ENCODE measurements around the gene MTERF1. TPM values are rescaled to one million over a fixed set of nuclear protein-coding genes. Genes with fewer than 3 reads are reported as not detected.

MTERF1 gene
- total and polyA plus RNA-seq, 9 of the 15 experiments (the other 6 are each of a cell fraction or from before 2014, with no cell fraction given) = 15.7 to 49.2 (median 29.1) TPM

DNA sequence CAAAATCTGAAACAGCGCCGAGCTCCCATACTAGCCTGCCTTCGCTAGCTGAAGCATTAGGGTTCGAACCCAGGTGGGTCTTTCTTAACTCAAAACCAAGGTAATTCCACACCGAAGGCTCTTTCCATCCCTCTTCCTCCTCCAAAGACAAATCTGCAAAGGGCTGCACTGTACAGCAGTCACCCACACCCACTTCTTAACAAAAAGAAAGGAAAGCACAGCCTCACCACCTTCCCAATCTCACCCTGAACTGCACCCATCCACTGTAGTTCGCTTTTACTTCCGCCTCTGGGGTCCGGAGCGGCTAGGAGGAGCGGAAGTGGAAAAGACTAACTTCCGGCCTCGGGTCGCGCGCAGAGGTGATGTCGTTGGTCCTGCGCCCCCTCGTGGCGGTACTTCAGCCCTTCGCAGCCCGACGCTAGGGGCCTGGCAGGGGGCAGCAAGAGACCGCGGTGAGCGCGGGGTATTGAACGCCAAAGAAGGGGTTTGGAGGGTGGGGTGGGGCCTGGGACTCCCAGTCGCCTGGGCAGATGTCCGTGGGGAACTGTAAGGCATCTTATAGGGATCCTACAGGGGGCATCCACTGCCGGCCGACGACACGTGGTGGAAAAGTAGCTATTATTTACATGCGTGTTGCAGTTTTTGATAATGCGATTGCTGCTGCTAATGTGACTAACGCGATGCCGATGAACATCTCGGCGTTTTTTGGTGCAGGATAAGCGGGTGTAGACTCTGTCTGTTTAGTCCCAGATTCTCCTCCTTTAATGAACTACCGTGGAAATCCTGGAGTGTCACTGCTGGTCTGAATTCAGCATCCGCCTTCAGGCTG lies at the start of gene MTERF1 (continued):
- no peak for TF ChIP-seq YBX1 (IDR thresholded peaks at IDR 0.05)
- no peak for TF ChIP-seq ZNF764 (CRISPR knock-in tag; IDR thresholded peaks at IDR 0.05; ENCODE audit: low read depth)
- TF ChIP-seq EZH2 (IDR thresholded peaks at IDR 0.05; ENCODE audit: borderline replicate concordance, low read depth, low read length) = no peak
- TF ChIP-seq SRF (CRISPR knock-in tag; IDR thresholded peaks at IDR 0.05) = peak in 1 of 2 experiments; percentile 74; a peak in 2 of 4 replicates
- TF ChIP-seq PML (IDR thresholded peaks at IDR 0.05; ENCODE audit: low read length) = peak; percentile 90
- TF ChIP-seq, protein P1, sequence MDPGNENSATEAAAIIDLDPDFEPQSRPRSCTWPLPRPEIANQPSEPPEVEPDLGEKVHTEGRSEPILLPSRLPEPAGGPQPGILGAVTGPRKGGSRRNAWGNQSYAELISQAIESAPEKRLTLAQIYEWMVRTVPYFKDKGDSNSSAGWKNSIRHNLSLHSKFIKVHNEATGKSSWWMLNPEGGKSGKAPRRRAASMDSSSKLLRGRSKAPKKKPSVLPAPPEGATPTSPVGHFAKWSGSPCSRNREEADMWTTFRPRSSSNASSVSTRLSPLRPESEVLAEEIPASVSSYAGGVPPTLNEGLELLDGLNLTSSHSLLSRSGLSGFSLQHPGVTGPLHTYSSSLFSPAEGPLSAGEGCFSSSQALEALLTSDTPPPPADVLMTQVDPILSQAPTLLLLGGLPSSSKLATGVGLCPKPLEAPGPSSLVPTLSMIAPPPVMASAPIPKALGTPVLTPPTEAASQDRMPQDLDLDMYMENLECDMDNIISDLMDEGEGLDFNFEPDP (CRISPR knock-in tag; IDR thresholded peaks at IDR 0.05) = no peak
- 0 out of 2 replicates have a peak, but pooled peaks have one; percentile 24 for TF ChIP-seq EP300 (IDR thresholded peaks at IDR 0.05; ENCODE audit: low read length)
- no peak for TF ChIP-seq RAD51 (IDR thresholded peaks at IDR 0.05; ENCODE audit: borderline replicate concordance, low read depth)
- TF ChIP-seq, protein P2, sequence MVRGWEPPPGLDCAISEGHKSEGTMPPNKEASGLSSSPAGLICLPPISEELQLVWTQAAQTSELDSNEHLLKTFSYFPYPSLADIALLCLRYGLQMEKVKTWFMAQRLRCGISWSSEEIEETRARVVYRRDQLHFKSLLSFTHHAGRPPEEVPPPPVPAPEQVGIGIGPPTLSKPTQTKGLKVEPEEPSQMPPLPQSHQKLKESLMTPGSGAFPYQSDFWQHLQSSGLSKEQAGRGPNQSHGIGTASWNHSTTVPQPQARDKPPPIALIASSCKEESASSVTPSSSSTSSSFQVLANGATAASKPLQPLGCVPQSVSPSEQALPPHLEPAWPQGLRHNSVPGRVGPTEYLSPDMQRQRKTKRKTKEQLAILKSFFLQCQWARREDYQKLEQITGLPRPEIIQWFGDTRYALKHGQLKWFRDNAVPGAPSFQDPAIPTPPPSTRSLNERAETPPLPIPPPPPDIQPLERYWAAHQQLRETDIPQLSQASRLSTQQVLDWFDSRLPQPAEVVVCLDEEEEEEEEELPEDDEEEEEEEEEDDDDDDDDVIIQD (CRISPR knock-in tag; IDR thresholded peaks at IDR 0.05) = no peak
- TF ChIP-seq PCBP1 (IDR thresholded peaks at IDR 0.05; ENCODE audit: low read depth, low read length, poor library complexity, severe bottlenecking) = no peak
- no peak for TF ChIP-seq BRD4 (IDR thresholded peaks at IDR 0.05)
- TF ChIP-seq, protein P3, sequence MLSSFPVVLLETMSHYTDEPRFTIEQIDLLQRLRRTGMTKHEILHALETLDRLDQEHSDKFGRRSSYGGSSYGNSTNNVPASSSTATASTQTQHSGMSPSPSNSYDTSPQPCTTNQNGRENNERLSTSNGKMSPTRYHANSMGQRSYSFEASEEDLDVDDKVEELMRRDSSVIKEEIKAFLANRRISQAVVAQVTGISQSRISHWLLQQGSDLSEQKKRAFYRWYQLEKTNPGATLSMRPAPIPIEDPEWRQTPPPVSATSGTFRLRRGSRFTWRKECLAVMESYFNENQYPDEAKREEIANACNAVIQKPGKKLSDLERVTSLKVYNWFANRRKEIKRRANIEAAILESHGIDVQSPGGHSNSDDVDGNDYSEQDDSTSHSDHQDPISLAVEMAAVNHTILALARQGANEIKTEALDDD (IDR thresholded peaks at IDR 0.05) = no peak
- TF ChIP-seq ZNF583 (CRISPR knock-in tag; IDR thresholded peaks at IDR 0.05) = peak; percentile 78; the same call in 1 of the 2 replicates
- TF ChIP-seq MTA3 (IDR thresholded peaks at IDR 0.05; ENCODE audit: borderline replicate concordance) = 0 out of 2 replicates have a peak, but pooled peaks have one; percentile 58
- TF ChIP-seq ZNF263 (CRISPR knock-in tag; IDR thresholded peaks at IDR 0.05; ENCODE audit: borderline replicate concordance) = 0 out of 2 replicates have a peak, but pooled peaks have one; percentile 19
- no peak for TF ChIP-seq ZNF197 (CRISPR knock-in tag; IDR thresholded peaks at IDR 0.05; ENCODE audit: low read depth)
- TF ChIP-seq, protein P4, sequence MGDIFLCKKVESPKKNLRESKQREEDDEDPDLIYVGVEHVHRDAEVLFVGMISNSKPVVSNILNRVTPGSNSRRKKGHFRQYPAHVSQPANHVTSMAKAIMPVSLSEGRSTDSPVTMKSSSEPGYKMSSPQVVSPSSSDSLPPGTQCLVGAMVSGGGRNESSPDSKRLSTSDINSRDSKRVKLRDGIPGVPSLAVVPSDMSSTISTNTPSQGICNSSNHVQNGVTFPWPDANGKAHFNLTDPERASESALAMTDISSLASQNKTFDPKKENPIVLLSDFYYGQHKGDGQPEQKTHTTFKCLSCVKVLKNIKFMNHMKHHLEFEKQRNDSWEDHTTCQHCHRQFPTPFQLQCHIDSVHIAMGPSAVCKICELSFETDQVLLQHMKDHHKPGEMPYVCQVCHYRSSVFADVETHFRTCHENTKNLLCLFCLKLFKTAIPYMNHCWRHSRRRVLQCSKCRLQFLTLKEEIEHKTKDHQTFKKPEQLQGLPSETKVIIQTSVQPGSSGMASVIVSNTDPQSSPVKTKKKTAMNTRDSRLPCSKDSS (IDR thresholded peaks at IDR 0.05; ENCODE audit: low read depth, partially characterized antibody) = no peak
- TF ChIP-seq ZFP1 (CRISPR knock-in tag; IDR thresholded peaks at IDR 0.05) = peak; percentile 21; the same call in 1 of the 2 replicates
- TF ChIP-seq, protein P5, sequence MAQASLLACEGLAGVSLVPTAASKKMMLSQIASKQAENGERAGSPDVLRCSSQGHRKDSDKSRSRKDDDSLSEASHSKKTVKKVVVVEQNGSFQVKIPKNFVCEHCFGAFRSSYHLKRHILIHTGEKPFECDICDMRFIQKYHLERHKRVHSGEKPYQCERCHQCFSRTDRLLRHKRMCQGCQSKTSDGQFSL (CRISPR knock-in tag; IDR thresholded peaks at IDR 0.05) = 0 out of 2 replicates have a peak, but pooled peaks have one; percentile 9
- TF ChIP-seq, protein P5 (tag; IDR thresholded peaks at IDR 0.05) = no peak
- TF ChIP-seq PHF8 (IDR thresholded peaks at IDR 0.05; ENCODE audit: borderline replicate concordance, low read length) = peak; percentile 95; the same call in 1 of the 2 replicates

All from K562 (cell line).